NB4 (cell line): ENCODE results near the gene CPEB4.

Source experiments
- DNase-seq: peaks from one replicate; pipeline ENCODE4 v3.0.0; 2010; ENCODE audit warnings: low read depth
- H3K4me3 ChIP-seq: one replicate; pipeline ENCODE4 v1.5.1; 2011; ENCODE audit warnings: mild to moderate bottlenecking, low read depth, low read length, moderate library complexity
- CTCF ChIP-seq: IDR thresholded peaks from one replicate; pipeline ENCODE4 v1.5.1; 2012; ENCODE audit warnings: low read depth, low read length
- MAX ChIP-seq: IDR thresholded peaks from 2 replicates; pipeline ENCODE4 v1.6.1; 2011; ENCODE audit warnings: low read depth, low read length
- MYC ChIP-seq: IDR thresholded peaks from 2 replicates; pipeline ENCODE4 v1.6.1; 2011; ENCODE audit warnings: low read depth, low read length
- POLR2A ChIP-seq: IDR thresholded peaks from 2 replicates; pipeline ENCODE4 v1.6.1; 2011; ENCODE audit warnings: mild to moderate bottlenecking; ENCODE audit not compliant: insufficient read length; ENCODE audit errors: extremely low read depth

CPEB4 gene

GRCh38 chr5:173885475-173886010, 2.6 kb upstream of the CPEB4 start:
- H3K4me3 ChIP-seq = no peak overlapping the region
- TF ChIP-seq CTCF (no peak), POLR2A (no peak), MYC (no peak), MAX (no peak)
- DNase-seq = peak; percentile 45

- DNase-seq = no peak
- TF ChIP-seq CTCF = no peak
- TF ChIP-seq MAX = no peak
- TF ChIP-seq POLR2A = no peak
- TF ChIP-seq MYC = no peak
- no peak overlapping the region for H3K4me3 ChIP-seq
Measured at GRCh38 chr5:173886150-173886549, 2.0 kb upstream of the CPEB4 start.

- TF ChIP-seq POLR2A = no peak
- TF ChIP-seq MAX = no peak
- TF ChIP-seq MYC = no peak; the same call in 1 of the 2 replicates
- peak overlapping the region; percentile 77 for H3K4me3 ChIP-seq
- DNase-seq = peak; percentile 66
Measured at GRCh38 chr5:173888473-173889131, 453 bp downstream of the CPEB4 start.

DNA sequence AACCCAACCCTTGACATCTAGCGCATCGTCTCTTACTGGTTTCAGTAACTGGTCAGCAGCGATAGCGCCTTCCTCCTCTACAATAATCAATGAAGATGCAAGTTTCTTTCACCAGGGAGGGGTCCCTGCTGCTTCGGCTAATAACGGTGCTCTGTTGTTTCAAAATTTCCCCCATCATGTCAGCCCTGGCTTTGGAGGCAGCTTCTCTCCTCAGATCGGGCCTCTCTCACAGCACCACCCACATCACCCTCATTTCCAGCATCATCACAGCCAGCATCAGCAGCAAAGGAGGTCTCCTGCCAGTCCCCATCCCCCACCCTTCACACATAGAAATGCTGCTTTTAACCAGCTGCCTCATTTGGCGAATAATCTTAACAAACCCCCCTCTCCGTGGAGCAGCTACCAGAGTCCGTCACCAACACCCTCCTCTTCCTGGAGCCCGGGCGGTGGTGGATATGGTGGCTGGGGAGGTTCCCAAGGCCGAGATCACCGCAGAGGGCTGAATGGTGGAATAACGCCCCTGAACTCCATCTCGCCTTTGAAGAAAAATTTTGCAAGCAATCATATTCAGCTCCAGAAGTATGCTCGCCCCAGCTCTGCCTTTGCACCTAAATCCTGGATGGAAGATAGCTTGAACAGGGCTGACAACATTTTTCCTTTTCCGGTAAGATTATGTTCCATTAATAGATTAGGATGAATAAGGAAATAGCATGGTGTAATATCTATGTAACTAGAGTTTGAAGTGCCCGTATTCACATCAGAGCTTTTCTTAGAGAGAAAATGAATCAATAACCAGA, 2.2 kb downstream of the CPEB4 start:
- no peak for DNase-seq
- TF ChIP-seq MYC (no peak), MAX (no peak), POLR2A (no peak)
- H3K4me3 ChIP-seq = peak overlapping the region; percentile 17

GRCh38 chr5:173891308-173892116, 3.4 kb downstream of the CPEB4 start:
- TF ChIP-seq CTCF (no peak), MYC (no peak), MAX (no peak), POLR2A (no peak)
- H3K4me3 ChIP-seq = peak overlapping the region; percentile 23
- no peak for DNase-seq

- no peak for TF ChIP-seq CTCF
- no peak for TF ChIP-seq POLR2A
- no peak for TF ChIP-seq MYC
- no peak for TF ChIP-seq MAX
- no peak overlapping the region for H3K4me3 ChIP-seq
- no peak for DNase-seq
Measured at GRCh38 chr5:173893192-173893561, 5.0 kb downstream of the CPEB4 start.
